Mammary epithelial cell (primary cell): ENCODE data around the gene TMEM163.

Experiments used
- CTCF ChIP-seq, 2 donors: IDR thresholded peaks in 1 of 2; conservative IDR thresholded peaks in 1 of 2; 2 replicates each; pipeline ENCODE4 v1.5.1; 2011 to 2012; ENCODE audit warnings: inconsistent platforms in 2 of 2, low read length in 2 of 2, mild to moderate bottlenecking in 2 of 2, control low read depth in 1 of 2, low read depth in 1 of 2; ENCODE audit not compliant: insufficient read depth in 1 of 2; ENCODE audit errors: extremely low read depth in 1 of 2
- EZH2 ChIP-seq: IDR thresholded peaks from 2 replicates; pipeline ENCODE4 v1.6.1; 2012; ENCODE audit warnings: low read length, inconsistent platforms, borderline replicate concordance

- TF ChIP-seq CTCF (conservative IDR thresholded peaks at IDR 0.05 in 1 of 2, IDR thresholded peaks at IDR 0.05 in 1 of 2; ENCODE audit: extremely low read depth in 1 of 2, insufficient read depth in 1 of 2, low read depth in 1 of 2, low read length in 2 of 2) = no peak
- no peak for TF ChIP-seq EZH2
Measured at GRCh38 chr2:134463699-134464022, 255.1 kb downstream of the TMEM163 start.
